ENCODE results near the gene TPK1. TPM values are rescaled to one million over a fixed set of nuclear protein-coding genes. Genes with fewer than 3 reads are reported as not detected.
A peak's percentile ranks its signal among the peaks of the same experiment; 100 is the strongest.

TPK1 gene
- total RNA-seq, 1 donor from 2014 or later: 7.6 TPM

GRCh38 chr7:144854839-144855424 lies 19.1 kb upstream of the TPK1 start:
- ATAC-seq (peak; percentile 62), DNase-seq (no peak)
- Histone ChIP-seq H3K4me3 (no peak overlapping the region), H3K27ac (no peak overlapping the region), H3K4me1 (no peaks in the 10 kb centered on the region), H3K36me3 (no peaks in the 10 kb centered on the region), H3K27me3 (no peaks in the 10 kb centered on the region), H3K9me3 (no peaks in the 10 kb centered on the region)
- intact Hi-C loops (cut with DNase I): no loop called here
- peak; percentile 64 for TF ChIP-seq CTCF (IDR thresholded peaks at IDR 0.05)

- Histone ChIP-seq H3K27ac (no peak overlapping the region), H3K27me3 (no peaks in the 10 kb centered on the region), H3K4me3 (no peak overlapping the region), H3K9me3 (no peaks in the 10 kb centered on the region), H3K4me1 (no peaks in the 10 kb centered on the region), H3K36me3 (no peaks in the 10 kb centered on the region)
- DNase-seq (no peak), ATAC-seq (no peak)
- TF ChIP-seq CTCF (IDR thresholded peaks at IDR 0.05): no peak
- intact Hi-C loops (cut with DNase I): no loop called here
Observed at GRCh38 chr7:144853542-144853941, 17.7 kb upstream of the TPK1 start.

- TF ChIP-seq CTCF (IDR thresholded peaks at IDR 0.05): no peak
- H3K9me3 ChIP-seq: no peaks in the 10 kb centered on the region
- H3K27me3 ChIP-seq: no peaks in the 10 kb centered on the region
- no peaks in the 10 kb centered on the region for H3K4me1 ChIP-seq
- H3K27ac ChIP-seq: no peak overlapping the region
- H3K36me3 ChIP-seq: no peaks in the 10 kb centered on the region
- H3K4me3 ChIP-seq: no peak overlapping the region
- no peak for DNase-seq
- ATAC-seq: no peak
- intact Hi-C loops (cut with DNase I): no loop called here
Observed at GRCh38 chr7:144848078-144848477, 12.2 kb upstream of the TPK1 start.

- ATAC-seq: peak; percentile 94
- H3K4me3 ChIP-seq: no peak overlapping the region
- no peak for DNase-seq
- intact Hi-C loops (cut with DNase I): no loop called here
- no peaks in the 10 kb centered on the region for H3K9me3 ChIP-seq
- peaks cover 9% of the 10 kb centered on the region for H3K4me1 ChIP-seq
- no peak for TF ChIP-seq CTCF (IDR thresholded peaks at IDR 0.05)
- peak overlapping the region; percentile 72 for H3K27ac ChIP-seq
- no peaks in the 10 kb centered on the region for H3K27me3 ChIP-seq
- H3K36me3 ChIP-seq: no peaks in the 10 kb centered on the region
Observed at GRCh38 chr7:144842377-144842851, 6.6 kb upstream of the TPK1 start.

- Histone ChIP-seq H3K4me3 (peak overlapping the region; percentile 81), H3K36me3 (no peaks in the 10 kb centered on the region), H3K9me3 (no peaks in the 10 kb centered on the region), H3K27ac (peak overlapping the region; percentile 97), H3K4me1 (peaks cover 13% of the 10 kb centered on the region), H3K27me3 (no peaks in the 10 kb centered on the region)
- intact Hi-C loops (cut with DNase I): no loop called here
- ATAC-seq: no peak
- DNase-seq: no peak
- no peak for TF ChIP-seq CTCF (IDR thresholded peaks at IDR 0.05)
Observed at GRCh38 chr7:144836545-144836842, 641 bp upstream of the TPK1 start.

- peak; percentile 62 for ATAC-seq
- intact Hi-C loops (cut with DNase I): no loop called here
- Histone ChIP-seq H3K4me3 (peak overlapping the region; percentile 81), H3K36me3 (no peaks in the 10 kb centered on the region), H3K27ac (peak overlapping the region; percentile 97), H3K4me1 (peaks cover 13% of the 10 kb centered on the region), H3K9me3 (no peaks in the 10 kb centered on the region), H3K27me3 (no peaks in the 10 kb centered on the region)
- TF ChIP-seq CTCF (IDR thresholded peaks at IDR 0.05): no peak
- DNase-seq: no peak
Observed at GRCh38 chr7:144835155-144835611, 670 bp downstream of the TPK1 start.

Measured in upper lobe of right lung (tissue), 1 donor.